ENCODE data around the gene NAA25. TPM values are rescaled to one million over a fixed set of nuclear protein-coding genes. Genes with fewer than 3 reads are reported as not detected.

NAA25 gene
- total RNA-seq, 4 donors from 2014 or later: 21.1 to 68.6 (median 29.0) TPM

DNA sequence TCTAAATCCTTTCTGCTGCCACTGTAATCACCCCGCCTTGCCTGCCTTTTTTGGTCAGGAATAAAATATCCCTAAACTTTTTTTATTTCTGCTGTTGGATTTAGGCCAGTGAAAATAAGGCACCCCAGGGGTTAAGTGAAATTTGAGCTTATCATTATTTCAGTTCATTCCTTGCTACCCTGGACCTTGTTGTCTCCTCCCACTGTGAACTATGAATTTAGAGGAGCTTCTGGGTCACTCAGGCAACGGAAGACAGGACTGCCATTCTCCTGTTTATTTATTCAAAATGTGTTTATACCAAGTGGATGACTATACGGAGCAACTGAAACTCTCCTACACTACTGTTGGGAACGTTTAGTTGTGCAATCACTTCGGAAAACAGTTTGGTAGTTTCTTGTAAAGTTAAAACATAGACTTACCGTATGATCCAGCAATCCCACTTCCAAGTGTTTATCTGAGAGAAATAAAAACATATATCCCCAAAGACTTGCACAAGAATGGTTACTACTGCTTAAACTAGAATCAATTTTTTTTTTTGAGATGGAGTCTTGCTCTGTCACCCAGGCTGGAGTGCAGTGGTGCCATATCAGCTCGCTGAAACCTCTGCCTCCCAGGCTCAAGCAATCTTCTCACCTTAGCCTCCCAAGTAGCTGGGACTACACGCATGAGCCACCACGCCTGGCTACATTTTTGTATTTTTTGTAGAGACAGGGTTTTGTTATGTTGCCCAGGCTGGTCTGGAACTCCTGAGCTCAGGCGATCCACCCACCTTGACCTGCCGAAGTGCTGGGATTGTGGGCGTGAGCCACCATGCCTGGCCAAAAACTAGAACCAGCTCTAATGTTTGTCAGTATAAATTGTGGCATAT lies 14.5 kb upstream of the NAA25 start:
- Histone ChIP-seq H3K36me3 (no peaks in the 10 kb centered on the region), H3K27ac (peak overlapping the region; percentile 43), H3K4me3 (no peak overlapping the region), H3K27me3 (no peaks in the 10 kb centered on the region), H3K4me1 (peaks cover 45% of the 10 kb centered on the region), H3K9me3 (no peaks in the 10 kb centered on the region)
- 44% methylated on average over 12 of the region's 12 CpGs for WGBS
- no peak for DNase-seq (ENCODE audit: low spot score in 2 of 2)
- TF ChIP-seq POLR2A (IDR thresholded peaks at IDR 0.05) (no peak), POLR2AphosphoS5 (IDR thresholded peaks at IDR 0.05) (no peak), EP300 (IDR thresholded peaks at IDR 0.05) (no peak)
- TF ChIP-seq, protein P1, sequence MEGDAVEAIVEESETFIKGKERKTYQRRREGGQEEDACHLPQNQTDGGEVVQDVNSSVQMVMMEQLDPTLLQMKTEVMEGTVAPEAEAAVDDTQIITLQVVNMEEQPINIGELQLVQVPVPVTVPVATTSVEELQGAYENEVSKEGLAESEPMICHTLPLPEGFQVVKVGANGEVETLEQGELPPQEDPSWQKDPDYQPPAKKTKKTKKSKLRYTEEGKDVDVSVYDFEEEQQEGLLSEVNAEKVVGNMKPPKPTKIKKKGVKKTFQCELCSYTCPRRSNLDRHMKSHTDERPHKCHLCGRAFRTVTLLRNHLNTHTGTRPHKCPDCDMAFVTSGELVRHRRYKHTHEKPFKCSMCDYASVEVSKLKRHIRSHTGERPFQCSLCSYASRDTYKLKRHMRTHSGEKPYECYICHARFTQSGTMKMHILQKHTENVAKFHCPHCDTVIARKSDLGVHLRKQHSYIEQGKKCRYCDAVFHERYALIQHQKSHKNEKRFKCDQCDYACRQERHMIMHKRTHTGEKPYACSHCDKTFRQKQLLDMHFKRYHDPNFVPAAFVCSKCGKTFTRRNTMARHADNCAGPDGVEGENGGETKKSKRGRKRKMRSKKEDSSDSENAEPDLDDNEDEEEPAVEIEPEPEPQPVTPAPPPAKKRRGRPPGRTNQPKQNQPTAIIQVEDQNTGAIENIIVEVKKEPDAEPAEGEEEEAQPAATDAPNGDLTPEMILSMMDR (IDR thresholded peaks at IDR 0.05): no peak

DNA sequence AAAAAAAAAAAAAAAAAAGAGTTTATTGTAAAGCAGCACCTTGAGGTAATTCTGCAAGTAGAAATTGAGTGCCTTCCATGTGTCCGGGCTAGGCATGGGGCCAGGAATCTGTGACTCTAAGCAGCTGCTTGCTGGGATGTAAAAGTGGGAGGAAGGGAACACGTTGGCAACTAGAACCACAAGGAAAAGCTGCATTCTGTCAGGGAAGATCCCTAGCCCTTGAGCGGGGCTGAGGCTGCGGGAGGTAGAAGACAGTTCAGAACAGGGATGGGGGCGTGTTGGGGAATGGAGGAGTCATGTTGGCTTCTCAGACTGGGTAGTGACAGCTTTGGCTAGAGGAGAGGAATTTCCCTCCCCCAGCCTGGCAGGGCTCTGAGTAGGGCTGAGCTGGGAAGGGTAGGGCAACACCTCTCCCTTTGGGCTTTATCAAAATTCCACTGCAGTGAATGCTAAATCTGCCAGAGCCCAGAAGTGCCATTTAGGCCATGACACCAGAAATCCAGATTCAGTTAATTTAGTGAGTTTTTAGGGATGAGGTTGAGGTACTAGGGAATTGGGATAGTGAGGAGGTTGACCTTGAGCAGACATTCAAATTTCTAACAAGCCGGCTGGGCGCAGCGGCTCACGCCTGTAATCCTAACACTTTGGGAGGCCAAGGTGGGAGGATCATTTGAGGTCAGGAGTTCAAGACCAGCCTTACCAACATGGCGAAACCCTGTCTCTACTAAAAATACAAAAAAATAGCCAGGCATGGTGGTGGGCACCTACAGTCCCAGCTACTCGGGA lies 13.4 kb upstream of the NAA25 start:
- DNase-seq (ENCODE audit: low spot score in 2 of 2): peak in 1 of 2 donors; percentile 76
- Histone ChIP-seq H3K9me3 (no peaks in the 10 kb centered on the region), H3K27me3 (no peaks in the 10 kb centered on the region), H3K36me3 (no peaks in the 10 kb centered on the region), H3K27ac (peak overlapping the region; percentile 43), H3K4me1 (peaks cover 39% of the 10 kb centered on the region), H3K4me3 (no peak overlapping the region)
- TF ChIP-seq POLR2AphosphoS5 (IDR thresholded peaks at IDR 0.05) (no peak), POLR2A (IDR thresholded peaks at IDR 0.05) (no peak), EP300 (IDR thresholded peaks at IDR 0.05) (no peak)
- TF ChIP-seq, protein P1 (IDR thresholded peaks at IDR 0.05): no peak
- 45% methylated on average over 11 of the region's 11 CpGs for WGBS

DNA sequence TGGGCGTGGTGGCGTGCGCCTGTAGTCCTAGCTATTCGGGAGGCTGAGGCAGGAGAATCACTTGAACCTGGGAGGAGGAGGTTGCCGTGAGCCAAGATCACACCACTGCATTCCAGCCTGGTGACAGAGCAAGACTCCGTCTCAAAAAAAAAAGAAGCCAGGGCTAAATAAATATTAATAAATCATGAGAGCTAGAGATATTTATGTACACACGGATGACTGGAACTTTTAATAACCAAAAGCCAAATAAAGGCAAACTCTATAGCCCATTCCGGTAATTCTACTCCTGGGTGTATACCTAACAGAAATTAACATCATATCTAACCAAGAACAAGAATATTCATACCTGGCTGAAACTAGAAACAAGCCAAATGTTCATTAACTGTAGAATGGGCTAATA lies 9.1 kb upstream of the NAA25 start:
- no peaks in the 10 kb centered on the region for H3K9me3 ChIP-seq
- no peak for TF ChIP-seq POLR2AphosphoS5 (IDR thresholded peaks at IDR 0.05)
- no peak for TF ChIP-seq EP300 (IDR thresholded peaks at IDR 0.05)
- TF ChIP-seq, protein P1 (IDR thresholded peaks at IDR 0.05): no peak
- TF ChIP-seq POLR2A (IDR thresholded peaks at IDR 0.05): no peak
- DNase-seq (ENCODE audit: low spot score in 2 of 2): peak in 1 of 2 donors; percentile 28
- no peak overlapping the region for H3K27ac ChIP-seq
- no peak overlapping the region for H3K4me3 ChIP-seq
- no peaks in the 10 kb centered on the region for H3K27me3 ChIP-seq
- peaks cover 37% of the 10 kb centered on the region for H3K4me1 ChIP-seq
- H3K36me3 ChIP-seq: no peaks in the 10 kb centered on the region
- WGBS: 72% methylated on average over 8 of the region's 8 CpGs

DNA sequence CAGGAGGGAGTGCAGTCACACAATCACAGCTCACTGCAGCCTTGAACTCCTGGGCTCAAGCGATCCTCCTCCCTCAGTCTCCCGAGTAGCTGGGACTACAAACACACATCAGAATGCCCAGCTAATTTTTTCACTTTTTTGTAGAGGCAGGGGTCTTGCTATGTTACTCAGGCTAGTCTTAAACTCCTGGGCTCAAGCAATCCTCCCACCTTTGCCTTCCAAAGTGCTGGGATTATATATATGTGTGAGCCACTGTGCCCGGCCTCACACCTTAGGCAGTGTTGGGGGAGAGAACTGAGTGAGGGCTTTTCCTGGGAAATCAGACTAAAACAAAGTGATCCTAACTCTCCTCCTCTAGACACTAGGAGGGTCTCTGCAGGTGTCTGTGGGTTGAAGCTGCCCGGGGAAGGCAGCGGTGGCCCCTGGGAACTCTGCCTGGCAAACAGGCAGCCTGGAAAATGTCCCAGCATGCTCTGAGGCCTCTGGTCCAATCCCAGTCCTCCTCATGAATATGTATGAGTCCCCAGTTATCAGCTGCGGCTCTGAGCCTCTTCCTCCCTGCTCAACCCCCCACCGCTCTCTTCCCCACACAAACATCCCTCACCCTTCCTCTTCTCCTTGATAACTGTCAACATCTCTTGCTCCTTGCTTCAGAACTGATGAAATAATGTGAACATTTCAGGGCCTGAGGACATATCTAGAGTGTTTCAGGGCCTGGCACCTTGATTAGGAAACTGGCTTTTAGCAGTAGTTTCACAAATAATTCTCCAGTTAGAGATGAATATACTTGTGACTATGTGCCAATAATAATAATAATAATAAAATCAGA lies 7.9 kb upstream of the NAA25 start:
- H3K27ac ChIP-seq: peak overlapping the region; percentile 78
- no peaks in the 10 kb centered on the region for H3K36me3 ChIP-seq
- no peaks in the 10 kb centered on the region for H3K27me3 ChIP-seq
- WGBS: 52% methylated on average over 7 of the region's 7 CpGs
- no peak overlapping the region for H3K4me3 ChIP-seq
- H3K9me3 ChIP-seq: no peaks in the 10 kb centered on the region
- TF ChIP-seq POLR2AphosphoS5 (IDR thresholded peaks at IDR 0.05): no peak
- TF ChIP-seq, protein P1 (IDR thresholded peaks at IDR 0.05): no peak
- TF ChIP-seq EP300 (IDR thresholded peaks at IDR 0.05): no peak
- no peak for TF ChIP-seq POLR2A (IDR thresholded peaks at IDR 0.05)
- peak; percentile 70 for DNase-seq (ENCODE audit: low spot score in 2 of 2)
- H3K4me1 ChIP-seq: peaks cover 34% of the 10 kb centered on the region
